Nephron (organoid): ENCODE results near the gene GATM.
A peak's percentile ranks its signal among the peaks of the same experiment; 100 is the strongest.

Experiments
- H3K27ac Mint-ChIP-seq, 3 experiments: 2 replicates each; pipeline ENCODE4 v1.8.0; 2020; ENCODE audit warnings: mixed read lengths in 3 of 3, mild to moderate bottlenecking in 2 of 3, moderate library complexity in 1 of 3
- H3K27me3 Mint-ChIP-seq: 2 replicates; pipeline ENCODE4 v1.8.0; 2021; ENCODE audit warnings: low read depth, mild to moderate bottlenecking, moderate library complexity, mixed read lengths
- H3K36me3 Mint-ChIP-seq: 2 replicates; pipeline ENCODE4 v1.8.0; 2020; ENCODE audit warnings: low read depth, mixed read lengths
- H3K4me1 Mint-ChIP-seq: 2 replicates; pipeline ENCODE4 v1.8.0; 2020; ENCODE audit warnings: mixed read lengths
- H3K4me3 Mint-ChIP-seq, 3 experiments: 2 replicates each; pipeline ENCODE4 v1.8.0; 2020; ENCODE audit warnings: mild to moderate bottlenecking in 3 of 3, mixed read lengths in 3 of 3, moderate library complexity in 2 of 3
- H3K9me3 Mint-ChIP-seq: 2 replicates; pipeline ENCODE4 v1.8.0; 2020; ENCODE audit warnings: mixed read lengths
- CTCF ChIP-seq, 3 experiments: fragments of 200-600 bp; sonication (generic); IDR thresholded peaks; one replicate each; pipeline ENCODE4 v1.5.0; 2021; ENCODE audit warnings: antibody characterized with exemption in 3 of 3; ENCODE audit not compliant: unreplicated experiment in 3 of 3

Gene GATM

GRCh38 chr15:45414215-45414885, 36.0 kb upstream of the GATM start:
- Mint-ChIP-seq H3K4me3 (no peak overlapping the region), H3K4me1 (no peaks in the 10 kb centered on the region), H3K9me3 (no peaks in the 10 kb centered on the region), H3K27me3 (no peaks in the 10 kb centered on the region), H3K27ac (no peak overlapping the region), H3K36me3 (peaks cover 66% of the 10 kb centered on the region)
- no peak for TF ChIP-seq CTCF (IDR thresholded peaks at IDR 0.05; ENCODE audit: unreplicated experiment in 3 of 3)

GRCh38 chr15:45409596-45409995, 31.3 kb upstream of the GATM start:
- H3K27me3 Mint-ChIP-seq, result no peaks in the 10 kb centered on the region
- no peaks in the 10 kb centered on the region for H3K9me3 Mint-ChIP-seq
- H3K36me3 Mint-ChIP-seq, result peaks cover 74% of the 10 kb centered on the region
- TF ChIP-seq CTCF (IDR thresholded peaks at IDR 0.05; ENCODE audit: unreplicated experiment in 3 of 3), result no peak
- H3K4me1 Mint-ChIP-seq, result peaks cover 15% of the 10 kb centered on the region
- no peak overlapping the region for H3K27ac Mint-ChIP-seq
- no peak overlapping the region for H3K4me3 Mint-ChIP-seq

GRCh38 chr15:45407786-45408185, 29.4 kb upstream of the GATM start:
- peaks cover 57% of the 10 kb centered on the region for H3K36me3 Mint-ChIP-seq
- TF ChIP-seq CTCF (IDR thresholded peaks at IDR 0.05; ENCODE audit: unreplicated experiment in 3 of 3), result no peak
- no peak overlapping the region for H3K4me3 Mint-ChIP-seq
- peaks cover 20% of the 10 kb centered on the region for H3K4me1 Mint-ChIP-seq
- no peaks in the 10 kb centered on the region for H3K27me3 Mint-ChIP-seq
- no peaks in the 10 kb centered on the region for H3K9me3 Mint-ChIP-seq
- H3K27ac Mint-ChIP-seq, result no peak overlapping the region

- Mint-ChIP-seq H3K9me3 (no peaks in the 10 kb centered on the region), H3K4me3 (peak overlapping the region; percentile 94 to 99 (median 96)), H3K4me1 (peaks cover 27% of the 10 kb centered on the region), H3K27me3 (no peaks in the 10 kb centered on the region), H3K27ac (peak overlapping the region in 2 of 3 experiments; percentile 37 to 41), H3K36me3 (peaks cover 27% of the 10 kb centered on the region)
- no peak for TF ChIP-seq CTCF (IDR thresholded peaks at IDR 0.05; ENCODE audit: unreplicated experiment in 3 of 3)
These were observed 24.9 kb upstream of the GATM start for GRCh38 chr15:45402955-45403877.

- H3K9me3 Mint-ChIP-seq, result no peaks in the 10 kb centered on the region
- peak overlapping the region; percentile 94 to 99 (median 96) for H3K4me3 Mint-ChIP-seq
- H3K4me1 Mint-ChIP-seq, result peaks cover 27% of the 10 kb centered on the region
- TF ChIP-seq CTCF (IDR thresholded peaks at IDR 0.05; ENCODE audit: unreplicated experiment in 3 of 3), result no peak
- H3K27ac Mint-ChIP-seq, result peak overlapping the region; percentile 88 to 95 (median 95)
- H3K27me3 Mint-ChIP-seq, result peaks cover 4% of the 10 kb centered on the region
- peaks cover 19% of the 10 kb centered on the region for H3K36me3 Mint-ChIP-seq
These were observed 24.0 kb upstream of the GATM start for GRCh38 chr15:45402162-45402954.
